ENCODE measurements around the gene PTBP1.

DNA sequence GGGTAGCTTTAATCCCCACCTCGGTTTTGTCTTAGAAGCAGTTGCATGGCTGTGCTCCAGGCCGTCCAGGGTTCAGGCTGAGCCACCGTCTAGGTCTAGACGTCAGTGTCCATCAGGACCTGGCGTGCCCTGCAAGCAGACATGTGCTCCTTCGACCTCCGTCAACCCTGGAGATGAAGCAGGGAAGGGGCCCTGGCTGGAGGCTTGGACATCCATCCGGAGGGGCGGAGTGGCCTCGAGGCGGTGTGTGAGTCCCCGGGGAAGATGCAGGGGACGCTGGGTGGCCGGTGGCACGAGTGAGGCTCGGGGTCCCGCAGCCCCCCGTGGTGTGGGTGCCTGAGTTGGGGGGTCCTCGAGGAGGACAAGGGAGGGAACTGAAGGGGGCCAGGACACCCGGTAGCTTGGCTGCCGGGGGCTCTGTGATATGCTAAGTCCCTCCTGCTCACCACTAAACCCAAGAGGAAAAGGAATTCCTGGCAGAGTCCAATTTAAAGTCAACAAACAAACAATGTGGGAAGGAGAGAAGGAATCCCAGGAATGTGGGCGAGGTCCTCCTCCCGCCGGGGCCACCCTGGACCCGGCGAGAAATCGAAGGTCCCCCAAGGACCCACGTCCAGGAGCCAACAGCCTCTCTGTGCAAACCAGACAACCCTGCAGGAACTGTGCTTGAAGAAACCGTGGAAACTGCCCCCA is 14.9 kb upstream of the PTBP1 start:
- no peak for TF ChIP-seq CTCF (IDR thresholded peaks at IDR 0.05)
- TF ChIP-seq POLR2A (IDR thresholded peaks at IDR 0.05) = no peak

Data from testis (tissue), 2 donors.